PC-9 (cell line): ENCODE data around the gene SYNGR1. TPM values are rescaled to one million over a fixed set of nuclear protein-coding genes. Genes with fewer than 3 reads are reported as not detected.
"Not testable (repeated sequence)": the region's sequence is repeated elsewhere in the genome, so short reads cannot be mapped to it uniquely, and the experiment has no call there.

Experiments
- BruUV-seq: library from RNA; stranded (reverse); fragments of 400-500 nt; replicated peaks from 2 replicates; lab custom pipeline; 2021; lab: Mats Ljungman, UMichigan
- CTCF ChIA-PET: fragments of 300-600 bp; sonication (Branson Sonifier 250); formaldehyde crosslinking; loops from one replicate; lab custom pipeline; 2022; ENCODE audit warnings: antibody characterized with exemption; lab: Charles Lee
- POLR2A ChIA-PET: fragments of 300-600 bp; sonication (Branson Sonifier 250); formaldehyde crosslinking; loops from one replicate; lab custom pipeline; 2022; ENCODE audit warnings: antibody characterized with exemption; ENCODE audit not compliant: unreplicated experiment; lab: Charles Lee
- DNase-seq, 2 experiments: peaks; one replicate each; pipeline versions ENCODE4 v3.0.0 to v3.0.0-alpha.2; 2015 to 2022; ENCODE audit warnings: mixed read lengths in 1 of 2
- H2AFZ ChIP-seq: fragments of 200-600 bp; sonication (generic); 2 replicates; pipeline ENCODE4 v1.8.1; 2017; ENCODE audit warnings: antibody characterized with exemption
- H3F3A ChIP-seq: fragments of 200-600 bp; sonication (generic); 2 replicates; pipeline ENCODE4 v1.8.1; 2017; ENCODE audit warnings: antibody characterized with exemption, mild to moderate bottlenecking, low read depth; ENCODE audit not compliant: insufficient read depth
- H3K27ac ChIP-seq: fragments of 200-600 bp; sonication (generic); 2 replicates; pipeline ENCODE4 v1.6.1; 2016; ENCODE audit warnings: mixed run types
- H3K27me3 ChIP-seq: fragments of 200-600 bp; sonication (generic); 2 replicates; pipeline ENCODE4 v1.6.1; 2016; ENCODE audit warnings: low read depth, mixed run types; ENCODE audit not compliant: insufficient read depth
- H3K36me3 ChIP-seq: fragments of 200-600 bp; sonication (generic); 2 replicates; pipeline ENCODE4 v1.6.1; 2016; ENCODE audit warnings: low read depth, mixed run types
- H3K4me1 ChIP-seq: fragments of 200-600 bp; sonication (generic); replicated peaks from 2 replicates; pipeline ENCODE4 v1.6.1; 2016; ENCODE audit warnings: mixed run types; ENCODE audit not compliant: insufficient read depth
- H3K4me2 ChIP-seq: fragments of 200-600 bp; sonication (generic); 2 replicates; pipeline ENCODE4 v1.6.1; 2017; ENCODE audit warnings: mixed run types
- H3K4me3 ChIP-seq: fragments of 200-600 bp; sonication (generic); 2 replicates; pipeline ENCODE4 v1.6.1; 2016; ENCODE audit warnings: mixed run types
- H3K79me2 ChIP-seq: fragments of 200-600 bp; sonication (generic); 2 replicates; pipeline ENCODE4 v1.6.1; 2017; ENCODE audit warnings: low read depth, mixed run types
- H3K9me2 ChIP-seq: fragments of 200-600 bp; sonication (generic); 2 replicates; pipeline ENCODE4 v1.8.1; 2017; ENCODE audit warnings: mild to moderate bottlenecking; ENCODE audit not compliant: insufficient read depth
- H3K9me3 ChIP-seq: fragments of 200-600 bp; sonication (generic); 2 replicates; pipeline ENCODE4 v1.8.1; 2016; ENCODE audit warnings: low read depth; ENCODE audit not compliant: insufficient read depth
- H4K20me1 ChIP-seq: fragments of 200-600 bp; sonication (generic); 2 replicates; pipeline ENCODE4 v1.8.1; 2017; ENCODE audit not compliant: insufficient read depth
- EZH2 ChIP-seq: fragments of 200-600 bp; sonication (generic); IDR thresholded peaks from 2 replicates; pipeline ENCODE4 v1.8.0; 2017; ENCODE audit warnings: antibody characterized with exemption, low read depth
- intact Hi-C: fragments of 100-400 bp; cut with micrococcal nuclease; formaldehyde crosslinking; loops from one replicate; pipeline ENCODE4 v1.10.0; 2022; ENCODE audit not compliant: unreplicated experiment
- total RNA-seq: library from RNA; stranded (reverse); gene quantifications from 2 replicates; pipeline ENCODE4 v1.2.3, GENCODE V29; 2021
- TF ChIP-seq, protein P1 (sequence below): fragments of 200-600 bp; sonication (generic); conservative IDR thresholded peaks from 2 replicates; pipeline ENCODE4 v1.6.1; 2017; ENCODE audit warnings: mixed run types, antibody characterized with exemption, mild to moderate bottlenecking, moderate library complexity

SYNGR1 gene
- total RNA-seq, 1 experiment from 2014 or later = 12.0 TPM

- Histone ChIP-seq H3K27me3 (peaks cover 12% of the 10 kb centered on the region; the same call in 1 of the 2 replicates), H3K9me2 (no peaks in the 10 kb centered on the region), H2AFZ (no peak overlapping the region), H3K27ac (no peak overlapping the region), H4K20me1 (no peaks in the 10 kb centered on the region), H3K79me2 (no peaks in the 10 kb centered on the region), H3K4me1 (peaks cover under 1% of the 10 kb centered on the region), H3K9me3 (no peaks in the 10 kb centered on the region), H3F3A (0 out of 2 replicates have a peak, but pooled peaks cover 1% of the 10 kb centered on the region), H3K36me3 (no peaks in the 10 kb centered on the region), H3K4me3 (no peak overlapping the region), H3K4me2 (no peak overlapping the region)
- DNase-seq = no peak
- BruUV-seq = no TSS peak
- POLR2A ChIA-PET = no interaction called here
- CTCF ChIA-PET = interaction anchor here (0.6 kb wide), 2 partner anchors 115 to 372 kb away, joined by 3 to 4 read pairs; no protein-coding TSS in a partner anchor
- intact Hi-C loops = no loop called here
- no peak for TF ChIP-seq EZH2
- TF ChIP-seq, protein P1, sequence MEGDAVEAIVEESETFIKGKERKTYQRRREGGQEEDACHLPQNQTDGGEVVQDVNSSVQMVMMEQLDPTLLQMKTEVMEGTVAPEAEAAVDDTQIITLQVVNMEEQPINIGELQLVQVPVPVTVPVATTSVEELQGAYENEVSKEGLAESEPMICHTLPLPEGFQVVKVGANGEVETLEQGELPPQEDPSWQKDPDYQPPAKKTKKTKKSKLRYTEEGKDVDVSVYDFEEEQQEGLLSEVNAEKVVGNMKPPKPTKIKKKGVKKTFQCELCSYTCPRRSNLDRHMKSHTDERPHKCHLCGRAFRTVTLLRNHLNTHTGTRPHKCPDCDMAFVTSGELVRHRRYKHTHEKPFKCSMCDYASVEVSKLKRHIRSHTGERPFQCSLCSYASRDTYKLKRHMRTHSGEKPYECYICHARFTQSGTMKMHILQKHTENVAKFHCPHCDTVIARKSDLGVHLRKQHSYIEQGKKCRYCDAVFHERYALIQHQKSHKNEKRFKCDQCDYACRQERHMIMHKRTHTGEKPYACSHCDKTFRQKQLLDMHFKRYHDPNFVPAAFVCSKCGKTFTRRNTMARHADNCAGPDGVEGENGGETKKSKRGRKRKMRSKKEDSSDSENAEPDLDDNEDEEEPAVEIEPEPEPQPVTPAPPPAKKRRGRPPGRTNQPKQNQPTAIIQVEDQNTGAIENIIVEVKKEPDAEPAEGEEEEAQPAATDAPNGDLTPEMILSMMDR = no peak
These were observed 5.3 kb downstream of the SYNGR1 start for GRCh38 chr22:39355080-39355479.

DNA sequence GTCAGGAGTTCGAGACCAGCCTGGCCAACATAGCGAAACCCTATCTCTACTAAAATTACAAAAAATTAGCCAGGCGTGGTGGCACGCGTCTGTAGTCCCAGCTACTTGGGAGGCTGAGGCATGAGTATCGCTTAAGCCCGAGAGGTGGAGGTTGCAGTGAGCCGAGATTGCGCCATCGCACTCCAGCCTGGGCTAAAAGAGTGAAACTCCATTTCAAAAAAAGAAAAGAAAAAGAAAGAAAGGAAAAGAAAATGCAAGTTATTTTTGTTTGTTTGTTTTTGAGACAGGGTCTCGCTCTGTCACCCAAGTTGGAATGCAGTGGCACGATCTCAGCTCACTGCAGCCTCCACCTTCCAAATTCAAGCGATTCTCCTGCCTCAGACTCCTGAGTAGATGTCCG lies 6.0 kb downstream of the SYNGR1 start:
- H3K9me2 ChIP-seq, H3K4me1 ChIP-seq, H3K27ac ChIP-seq, POLR2A ChIA-PET, H3K36me3 ChIP-seq, H2AFZ ChIP-seq, intact Hi-C loops, H3F3A ChIP-seq, DNase-seq, H3K4me2 ChIP-seq, CTCF ChIA-PET, H3K9me3 ChIP-seq, H3K4me3 ChIP-seq, BruUV-seq, H4K20me1 ChIP-seq, H3K79me2 ChIP-seq, H3K27me3 ChIP-seq: not testable (repeated sequence)

DNA sequence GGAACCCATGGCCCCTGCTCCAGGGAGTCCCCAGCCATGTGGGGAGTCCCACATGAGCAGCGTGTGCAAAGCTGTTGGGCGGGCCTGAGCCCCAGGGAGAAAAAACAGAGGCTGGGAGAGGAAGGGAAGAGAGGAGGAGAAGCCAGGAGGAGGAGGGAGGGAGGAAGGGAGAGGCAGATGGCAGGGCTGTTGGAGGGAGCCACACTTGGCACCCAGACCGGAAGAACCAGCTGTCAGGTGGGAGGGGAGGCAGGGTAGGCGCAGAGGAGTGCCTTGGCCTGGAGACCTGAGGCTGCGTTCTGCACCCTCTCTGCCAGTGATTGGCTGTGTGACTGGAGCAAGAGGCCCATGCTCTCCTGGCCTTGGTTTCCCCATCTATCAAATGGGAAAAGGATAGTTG lies 6.7 kb downstream of the SYNGR1 start:
- DNase-seq = no peak
- TF ChIP-seq, protein P1 = no peak
- TF ChIP-seq EZH2 = no peak
- H3K9me2 ChIP-seq = no peaks in the 10 kb centered on the region
- H3F3A ChIP-seq = peaks cover 12% of the 10 kb centered on the region; the same call in 1 of the 2 replicates
- ChIA-PET CTCF (no interaction called here), POLR2A (no interaction called here)
- no peaks in the 10 kb centered on the region for H3K79me2 ChIP-seq
- H3K4me1 ChIP-seq = peaks cover 13% of the 10 kb centered on the region
- H3K4me2 ChIP-seq = no peak overlapping the region
- no peaks in the 10 kb centered on the region for H3K36me3 ChIP-seq
- H2AFZ ChIP-seq = no peak overlapping the region
- no peak overlapping the region for H3K4me3 ChIP-seq
- no peak overlapping the region for H3K27ac ChIP-seq
- intact Hi-C loops = no loop called here
- no peaks in the 10 kb centered on the region for H3K27me3 ChIP-seq
- H4K20me1 ChIP-seq = no peaks in the 10 kb centered on the region
- no peaks in the 10 kb centered on the region for H3K9me3 ChIP-seq
- BruUV-seq = no TSS peak

DNA sequence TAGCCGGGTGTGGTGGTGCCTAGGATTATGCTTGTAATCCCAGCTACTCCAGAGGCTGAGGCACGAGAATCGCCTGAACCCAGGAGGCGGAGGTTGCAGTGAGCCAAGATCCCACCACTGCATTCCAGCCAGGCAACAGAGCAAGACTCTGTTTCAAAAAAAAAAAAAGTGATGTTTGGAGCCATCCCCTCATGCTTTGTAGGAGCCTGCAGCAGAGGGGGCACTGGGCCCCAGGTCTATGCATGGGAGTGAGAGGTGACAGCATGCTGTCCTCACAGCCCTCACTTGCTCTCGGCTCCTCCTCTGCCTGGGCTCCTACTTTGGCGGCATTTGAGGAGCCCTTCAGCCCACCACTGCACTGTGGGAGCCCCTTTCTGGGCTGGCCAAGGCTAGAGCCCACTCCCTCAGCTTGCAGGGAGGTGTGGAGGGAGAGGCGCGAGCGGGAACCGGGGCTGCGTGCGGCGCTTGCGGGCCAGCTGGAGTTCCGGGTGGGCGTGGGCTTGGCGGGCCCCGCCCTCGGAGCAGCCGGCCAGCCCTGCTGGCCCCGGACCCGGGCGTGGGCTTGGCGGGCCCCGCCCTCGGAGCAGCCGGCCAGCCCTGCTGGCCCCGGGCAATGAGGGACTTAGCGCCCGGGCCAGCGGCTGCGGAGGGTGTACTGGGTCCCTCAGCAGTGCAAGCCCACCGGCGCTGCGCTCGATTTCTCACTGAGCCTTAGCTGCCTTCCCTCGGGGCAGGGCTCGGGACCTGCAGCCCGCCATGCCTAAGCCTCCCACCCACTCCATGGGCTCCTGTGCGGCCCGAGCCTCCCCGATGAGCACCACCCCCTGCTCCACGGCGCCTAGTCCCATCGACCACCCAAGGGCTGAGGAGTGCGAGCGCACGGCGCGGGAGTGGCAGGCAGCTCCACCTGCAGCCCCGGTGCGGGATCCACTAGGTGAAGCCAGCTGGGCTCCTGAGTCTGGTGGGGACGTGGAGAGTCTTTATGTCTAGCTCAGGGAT lies 7.6 kb downstream of the SYNGR1 start:
- H4K20me1 ChIP-seq, H3K36me3 ChIP-seq, H2AFZ ChIP-seq, POLR2A ChIA-PET, H3K9me2 ChIP-seq, H3K9me3 ChIP-seq, H3K27ac ChIP-seq, H3K79me2 ChIP-seq, H3K27me3 ChIP-seq, H3K4me3 ChIP-seq, DNase-seq, BruUV-seq, intact Hi-C loops, CTCF ChIA-PET, H3K4me2 ChIP-seq: not testable (repeated sequence)
- Histone ChIP-seq H3F3A (peaks cover 15% of the 10 kb centered on the region; the same call in 1 of the 2 replicates), H3K4me1 (peaks cover 23% of the 10 kb centered on the region)

GRCh38 chr22:39358197-39358596 lies 8.4 kb downstream of the SYNGR1 start:
- DNase-seq, H3K4me2 ChIP-seq, H3K9me2 ChIP-seq, POLR2A ChIA-PET, H3K79me2 ChIP-seq, H3K9me3 ChIP-seq, H4K20me1 ChIP-seq, H3K27ac ChIP-seq, H2AFZ ChIP-seq, BruUV-seq, H3K4me3 ChIP-seq, intact Hi-C loops, H3K36me3 ChIP-seq, H3K27me3 ChIP-seq, CTCF ChIA-PET: not testable (repeated sequence)
- Histone ChIP-seq H3F3A (peaks cover 15% of the 10 kb centered on the region; the same call in 1 of the 2 replicates), H3K4me1 (peaks cover 24% of the 10 kb centered on the region)
